Lower leg skin (tissue), 4 donors: ENCODE data around the gene FBXW8. TPM values are rescaled to one million over a fixed set of nuclear protein-coding genes. Genes with fewer than 3 reads are reported as not detected.

Source experiments
- DNase-seq, 2 donors: peaks; one replicate each; pipeline ENCODE4 v3.0.0-alpha.2; 2019; ENCODE audit warnings: low spot score in 2 of 2
- H3K4me3 ChIP-seq: fragments of 200-600 bp; sonication (generic); 2 replicates; pipeline ENCODE4 v1.5.1; 2017; ENCODE audit warnings: mild to moderate bottlenecking, low read depth; ENCODE audit not compliant: poor library complexity, severe bottlenecking
- CTCF ChIP-seq, 3 donors: fragments of 450-650 bp; IDR thresholded peaks; one replicate each; pipeline ENCODE4 v1.5.1; 2016; ENCODE audit warnings: antibody characterized with exemption in 3 of 3, mild to moderate bottlenecking in 3 of 3, moderate library complexity in 2 of 3
- POLR2A ChIP-seq, 2 donors: fragments of 450-650 bp; IDR thresholded peaks; one replicate each; pipeline ENCODE4 v1.6.1; 2016 to 2017; ENCODE audit warnings: antibody characterized with exemption in 2 of 2, mild to moderate bottlenecking in 1 of 2, moderate library complexity in 1 of 2
- WGBS, 2 donors: methylation state at CpG; one replicate each; pipeline ENCODE4 v1.1.5; 2018; 5-methylcytosine and 5-hydroxymethylcytosine counted together
- intact Hi-C: fragments of 100-400 bp; cut with DNase I; formaldehyde crosslinking; loops from one replicate; pipeline ENCODE4 v1.15.0; 2023; ENCODE audit warnings: low total_unique reads
- total RNA-seq, 4 donors: library from RNA; depleted of rRNA; stranded (reverse); fragments of >200 nt; gene quantifications; one replicate each; pipeline ENCODE4 v1.1.0, GENCODE V29; 2016

FBXW8 gene
- total RNA-seq, 4 donors from 2014 or later, result 8.1 to 17.0 (median 15.8) TPM

DNA sequence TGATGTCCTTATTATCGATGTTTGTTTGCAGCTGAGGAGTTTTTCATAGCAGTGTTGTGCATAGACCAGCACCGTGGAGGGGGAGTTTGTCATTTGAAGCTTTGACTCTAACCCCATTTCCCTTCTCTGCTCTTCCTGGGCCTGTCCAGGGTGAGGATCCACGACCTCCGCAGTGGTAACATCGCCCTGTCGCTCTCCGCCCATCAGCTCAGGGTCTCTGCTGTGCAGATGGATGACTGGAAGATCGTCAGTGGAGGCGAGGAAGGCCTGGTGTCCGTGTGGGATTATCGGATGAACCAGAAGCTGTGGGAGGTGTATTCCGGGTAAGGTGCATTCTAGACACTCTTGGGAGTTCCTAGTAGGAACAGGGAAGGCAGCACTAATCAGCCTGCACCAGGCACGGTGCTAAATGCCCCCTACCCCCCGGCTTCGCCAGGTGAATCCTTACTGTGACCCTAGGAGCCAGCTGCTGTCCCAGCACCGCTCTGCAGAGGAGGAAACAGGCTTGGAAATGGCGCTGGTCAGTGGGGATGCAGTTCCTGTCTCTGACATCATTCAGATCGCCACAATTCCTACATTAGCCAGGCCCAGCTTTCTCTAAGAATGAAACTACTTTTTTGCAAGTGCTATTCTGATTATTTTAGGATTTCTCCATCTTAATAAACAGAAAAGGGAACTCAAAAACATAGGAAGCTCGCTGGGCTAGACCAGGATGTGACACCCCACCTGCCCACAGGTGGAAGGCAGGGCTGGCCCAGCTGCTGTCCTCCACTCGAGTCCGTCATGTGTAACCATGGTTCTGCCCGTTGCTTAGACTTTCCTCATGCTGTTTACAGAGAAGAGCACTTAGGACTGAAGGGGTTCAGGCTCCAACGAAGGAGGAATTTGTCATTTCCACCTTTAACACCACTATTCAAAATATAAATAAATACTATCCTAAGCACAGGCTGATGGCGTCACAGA is 113.5 kb downstream of the FBXW8 start:
- no peak overlapping the region for H3K4me3 ChIP-seq
- TF ChIP-seq CTCF (IDR thresholded peaks at IDR 0.05) (no peak), POLR2A (IDR thresholded peaks at IDR 0.05) (no peak)
- intact Hi-C loops, result no loop called here
- 88 to 90% methylated on average over 24 of the region's 24 CpGs for WGBS, 2 donors
- peak in 1 of 2 donors; percentile 70 for DNase-seq

DNA sequence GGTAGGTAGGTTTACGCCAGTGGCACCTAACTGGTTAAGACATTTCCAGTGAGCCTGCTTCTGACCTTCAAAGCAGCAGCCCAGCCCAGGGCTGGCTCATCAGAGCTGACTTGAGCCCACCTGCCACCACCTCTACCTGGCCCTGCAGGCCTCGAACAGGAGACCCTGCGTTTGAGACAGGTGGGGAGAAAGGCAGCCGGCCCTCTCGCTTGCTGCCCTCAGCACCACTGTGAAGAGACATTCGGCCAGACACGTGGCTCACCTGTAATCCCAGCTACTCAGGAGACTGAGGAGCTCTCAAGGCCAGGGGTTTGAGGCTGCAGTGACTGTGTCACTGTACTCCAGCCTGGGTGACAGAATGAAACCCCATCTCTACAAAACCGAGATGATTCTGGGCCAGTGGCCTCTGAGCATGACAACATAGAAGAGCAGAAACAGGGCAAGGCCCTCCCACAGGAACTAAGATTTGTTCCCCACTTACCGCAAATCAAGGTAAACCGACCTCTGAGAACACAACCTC is 114.3 kb downstream of the FBXW8 start:
- DNase-seq, result peak in 1 of 2 donors; percentile 52
- intact Hi-C loops, result no loop called here
- WGBS, 2 donors, result 88 to 93% methylated on average over 10 of the region's 10 CpGs
- TF ChIP-seq POLR2A (IDR thresholded peaks at IDR 0.05) (no peak), CTCF (IDR thresholded peaks at IDR 0.05) (no peak)
- H3K4me3 ChIP-seq, result no peak overlapping the region

GRCh38 chr12:117025481-117026151 is 114.9 kb downstream of the FBXW8 start:
- TF ChIP-seq POLR2A (IDR thresholded peaks at IDR 0.05) (no peak), CTCF (IDR thresholded peaks at IDR 0.05) (peak in 1 of 3 donors; percentile 24)
- intact Hi-C loops, result no loop called here
- DNase-seq, result peak; percentile 46 to 91
- 38 to 46% methylated on average over 14 of the region's 14 CpGs for WGBS, 2 donors
- H3K4me3 ChIP-seq, result no peak overlapping the region

GRCh38 chr12:117026343-117026742 is 115.6 kb downstream of the FBXW8 start:
- DNase-seq, result peak in 1 of 2 donors; percentile 57
- H3K4me3 ChIP-seq, result no peak overlapping the region
- 87 to 88% methylated on average over 4 of the region's 4 CpGs for WGBS, 2 donors
- intact Hi-C loops, result no loop called here
- TF ChIP-seq POLR2A (IDR thresholded peaks at IDR 0.05) (no peak), CTCF (IDR thresholded peaks at IDR 0.05) (no peak)

DNA sequence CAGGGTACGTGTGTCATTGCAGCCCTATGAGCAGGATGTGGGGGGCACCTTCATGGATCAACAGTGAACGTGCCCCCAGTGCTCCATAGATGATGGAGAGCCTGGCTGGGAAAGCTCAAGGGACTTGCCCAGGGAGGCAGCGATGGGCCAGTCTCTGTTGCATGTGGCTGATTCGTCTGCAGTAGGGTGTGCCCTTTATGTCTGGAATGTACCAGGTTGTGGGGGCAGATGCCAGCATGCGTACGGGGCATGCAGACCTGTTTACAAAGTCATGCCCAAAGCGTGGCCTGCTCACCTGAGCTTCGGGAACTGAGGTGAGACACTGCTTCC is 116.1 kb downstream of the FBXW8 start:
- no peak for TF ChIP-seq POLR2A (IDR thresholded peaks at IDR 0.05)
- TF ChIP-seq CTCF (IDR thresholded peaks at IDR 0.05), result no peak
- intact Hi-C loops, result no loop called here
- 75 to 82% methylated on average over 8 of the region's 8 CpGs for WGBS, 2 donors
- DNase-seq, result peak in 1 of 2 donors; percentile 76
- H3K4me3 ChIP-seq, result no peak overlapping the region
